GM23248 (cell line): ENCODE measurements around the gene SLC19A2. TPM values are rescaled to one million over a fixed set of nuclear protein-coding genes. Genes with fewer than 3 reads are reported as not detected.

Source experiments
- DNase-seq: peaks from one replicate; pipeline ENCODE4 v3.0.0-alpha.2; 2015
- H2AFZ ChIP-seq: fragments of 200-600 bp; sonication (generic); 2 replicates; pipeline ENCODE4 v1.6.1; 2016; ENCODE audit warnings: antibody characterized with exemption
- H3F3A ChIP-seq: fragments of 200-600 bp; sonication (generic); 2 replicates; pipeline ENCODE4 v1.6.1; 2016; ENCODE audit warnings: mild to moderate bottlenecking, antibody characterized with exemption, mixed run types; ENCODE audit not compliant: insufficient read depth
- H3K27ac ChIP-seq: fragments of 200-600 bp; sonication (generic); 2 replicates; pipeline ENCODE4 v1.5.1; 2016; ENCODE audit warnings: mild to moderate bottlenecking
- H3K27me3 ChIP-seq: fragments of 200-600 bp; sonication (generic); replicated peaks from 2 replicates; pipeline ENCODE4 v1.6.1; 2016; ENCODE audit warnings: mild to moderate bottlenecking; ENCODE audit not compliant: insufficient read depth
- H3K36me3 ChIP-seq: fragments of 200-600 bp; sonication (generic); 2 replicates; pipeline ENCODE4 v1.6.1; 2016; ENCODE audit warnings: low read depth, mild to moderate bottlenecking
- H3K4me1 ChIP-seq: fragments of 200-600 bp; sonication (generic); 2 replicates; pipeline ENCODE4 v1.6.1; 2016; ENCODE audit warnings: mild to moderate bottlenecking; ENCODE audit not compliant: insufficient read depth
- H3K4me2 ChIP-seq: fragments of 200-600 bp; sonication (generic); one replicate; pipeline ENCODE4 v1.6.1; 2016; ENCODE audit warnings: mild to moderate bottlenecking; ENCODE audit not compliant: unreplicated experiment
- H3K4me3 ChIP-seq: fragments of 200-600 bp; sonication (generic); 2 replicates; pipeline ENCODE4 v1.5.1; 2016; ENCODE audit warnings: mild to moderate bottlenecking
- H3K79me2 ChIP-seq: fragments of 200-600 bp; sonication (generic); 2 replicates; pipeline ENCODE4 v1.6.1; 2016; ENCODE audit warnings: mild to moderate bottlenecking; ENCODE audit not compliant: insufficient read depth
- H3K9ac ChIP-seq: fragments of 200-600 bp; sonication (generic); 2 replicates; pipeline ENCODE4 v1.6.1; 2016; ENCODE audit warnings: mild to moderate bottlenecking
- H3K9me2 ChIP-seq: fragments of 200-600 bp; sonication (generic); 2 replicates; pipeline ENCODE4 v1.6.1; 2016; ENCODE audit warnings: mixed run types, mild to moderate bottlenecking, moderate library complexity; ENCODE audit not compliant: insufficient read depth
- H3K9me3 ChIP-seq: fragments of 200-600 bp; sonication (generic); one replicate; pipeline ENCODE4 v1.6.1; 2017; ENCODE audit warnings: low read depth
- H4K20me1 ChIP-seq: fragments of 200-600 bp; sonication (generic); 2 replicates; pipeline ENCODE4 v1.6.0; 2016; ENCODE audit not compliant: insufficient read depth
- EZH2 ChIP-seq: fragments of 200-600 bp; sonication (generic); IDR thresholded peaks from 2 replicates; pipeline ENCODE4 v1.6.1; 2018; ENCODE audit warnings: antibody characterized with exemption, mild to moderate bottlenecking; ENCODE audit not compliant: insufficient read depth, poor library complexity, severe bottlenecking
- EZH2phosphoT487 ChIP-seq: fragments of 200-600 bp; sonication (generic); IDR thresholded peaks from 2 replicates; pipeline ENCODE4 v1.6.1; 2018; ENCODE audit warnings: antibody characterized with exemption, moderate library complexity, mild to moderate bottlenecking, low read depth; ENCODE audit not compliant: insufficient read depth
- WGBS, 2 experiments: methylation state at CpG; one replicate each; pipeline ENCODE4 v1.1.6; 2015 to 2017; ENCODE audit warnings: low lambda C conversion rate in 2 of 2, low coverage in 1 of 2; ENCODE audit errors: missing lambda C conversion rate in 2 of 2; 5-methylcytosine and 5-hydroxymethylcytosine counted together
- in situ Hi-C: fragments of 300-500 bp; cut with MboI; formaldehyde crosslinking; loops from 2 replicates; pipeline ENCODE4 v1.15.0; 2020
- polyA plus RNA-seq: library from polyadenylated mRNA; unstranded; fragments of >200 nt; fragmentation: Nextera tagmentation; extraction: Ambion mirVana; gene quantifications from 2 replicates; pipeline ENCODE4 v1.2.1, GENCODE V29; 2016
- total RNA-seq: library from RNA; depleted of rRNA; stranded (reverse); fragments of >200 nt; shearing (Covaris generic); gene quantifications from 2 replicates; pipeline ENCODE4 v1.2.3, GENCODE V29; 2014

Gene SLC19A2
- total and polyA plus RNA-seq, 2 experiments from 2014 or later: 2.6 to 7.1 TPM

- H3K36me3 ChIP-seq: no peaks in the 10 kb centered on the region
- no peaks in the 10 kb centered on the region for H3K4me1 ChIP-seq
- H3K9me3 ChIP-seq: peaks cover 6% of the 10 kb centered on the region
- no peak for DNase-seq
- TF ChIP-seq EZH2phosphoT487: no peak
- no peak for TF ChIP-seq EZH2
- H3F3A ChIP-seq: no peaks in the 10 kb centered on the region; the same call in 1 of the 2 replicates
- H3K9ac ChIP-seq: no peak overlapping the region
- no peak overlapping the region for H3K27ac ChIP-seq
- H3K9me2 ChIP-seq: no peaks in the 10 kb centered on the region
- H4K20me1 ChIP-seq: no peaks in the 10 kb centered on the region
- no peak overlapping the region for H3K4me3 ChIP-seq
- in situ Hi-C loops: no loop called here
- no peaks in the 10 kb centered on the region for H3K27me3 ChIP-seq
- WGBS, 2 experiments: 82 to 93% methylated on average over 2 of the region's 2 CpGs
- no peak overlapping the region for H2AFZ ChIP-seq
- no peaks in the 10 kb centered on the region for H3K79me2 ChIP-seq
- H3K4me2 ChIP-seq: no peak overlapping the region
Observed at GRCh38 chr1:169456029-169456428, 29.7 kb downstream of the SLC19A2 start.

GRCh38 chr1:169452921-169453320, 32.8 kb downstream of the SLC19A2 start:
- Histone ChIP-seq H3K4me2 (no peak overlapping the region), H3K27me3 (no peaks in the 10 kb centered on the region)

GRCh38 chr1:169451218-169451824, 34.4 kb downstream of the SLC19A2 start:
- no peaks in the 10 kb centered on the region for H3K4me1 ChIP-seq
- H3K9ac ChIP-seq: no peak overlapping the region
- no peak overlapping the region for H3K4me2 ChIP-seq
- no peaks in the 10 kb centered on the region for H3K36me3 ChIP-seq
- no peak for TF ChIP-seq EZH2phosphoT487
- WGBS, 2 experiments: 34 to 67% methylated on average over 1 of the region's 1 CpG
- no peaks in the 10 kb centered on the region for H3K9me2 ChIP-seq
- H3K4me3 ChIP-seq: no peak overlapping the region
- no peaks in the 10 kb centered on the region for H3F3A ChIP-seq
- H3K27ac ChIP-seq: no peak overlapping the region
- no peak for DNase-seq
- H2AFZ ChIP-seq: no peak overlapping the region
- no peaks in the 10 kb centered on the region for H4K20me1 ChIP-seq
- in situ Hi-C loops: no loop called here
- H3K27me3 ChIP-seq: no peaks in the 10 kb centered on the region
- no peaks in the 10 kb centered on the region for H3K79me2 ChIP-seq
- no peaks in the 10 kb centered on the region for H3K9me3 ChIP-seq

More at GRCh38 chr1:169452921-169453320, 32.8 kb downstream of the SLC19A2 start:
- no peak for DNase-seq
- WGBS, 2 experiments: 79 to 97% methylated on average over 2 of the region's 2 CpGs
- no peak overlapping the region for H3K9ac ChIP-seq
- H3K9me3 ChIP-seq: peaks cover 5% of the 10 kb centered on the region
- H2AFZ ChIP-seq: no peak overlapping the region
- no peak overlapping the region for H3K27ac ChIP-seq
- no peaks in the 10 kb centered on the region for H3K36me3 ChIP-seq
- TF ChIP-seq EZH2phosphoT487 (no peak), EZH2 (no peak)
- H3K4me3 ChIP-seq: no peak overlapping the region
- H3K9me2 ChIP-seq: no peaks in the 10 kb centered on the region
- no peaks in the 10 kb centered on the region for H3K4me1 ChIP-seq
- no peaks in the 10 kb centered on the region for H3K79me2 ChIP-seq
- H3F3A ChIP-seq: no peaks in the 10 kb centered on the region
- in situ Hi-C loops: no loop called here
- H4K20me1 ChIP-seq: no peaks in the 10 kb centered on the region

- no peak for TF ChIP-seq EZH2phosphoT487
- no peak for TF ChIP-seq EZH2
- Histone ChIP-seq H3K4me1 (no peaks in the 10 kb centered on the region), H3K9ac (no peak overlapping the region), H4K20me1 (no peaks in the 10 kb centered on the region), H3K27me3 (no peaks in the 10 kb centered on the region), H3K36me3 (no peaks in the 10 kb centered on the region), H3K79me2 (no peaks in the 10 kb centered on the region), H3K4me2 (no peak overlapping the region), H3K4me3 (no peak overlapping the region), H2AFZ (no peak overlapping the region), H3K9me2 (no peaks in the 10 kb centered on the region), H3K27ac (no peak overlapping the region), H3K9me3 (no peaks in the 10 kb centered on the region), H3F3A (no peaks in the 10 kb centered on the region)
- no peak for DNase-seq
- WGBS, 2 experiments: 51 to 58% methylated on average over 3 of the region's 3 CpGs
- in situ Hi-C loops: no loop called here
Observed at GRCh38 chr1:169443923-169444322, 41.8 kb downstream of the SLC19A2 start.
